Karpas-422 (cell line): Measurements from ENCODE around the gene KDM4B. TPM values are rescaled to one million over a fixed set of nuclear protein-coding genes. Genes with fewer than 3 reads are reported as not detected.

Source experiments
- DNase-seq: peaks from one replicate; pipeline ENCODE4 v3.0.0-alpha.2; 2015
- H2AFZ ChIP-seq: fragments of 200-600 bp; sonication (generic); 2 replicates; pipeline ENCODE4 v1.6.1; 2014; ENCODE audit warnings: antibody characterized with exemption, low read length, mixed read lengths
- H3K27ac ChIP-seq: fragments of 200-600 bp; sonication (generic); 2 replicates; pipeline ENCODE4 v1.5.1; 2014; ENCODE audit warnings: mild to moderate bottlenecking, low read length, moderate library complexity
- H3K27me3 ChIP-seq: fragments of 200-600 bp; sonication (generic); 2 replicates; pipeline ENCODE4 v1.6.1; 2014; ENCODE audit warnings: low read length, mixed read lengths
- H3K36me3 ChIP-seq: fragments of 200-600 bp; sonication (generic); 2 replicates; pipeline ENCODE4 v1.6.1; 2014; ENCODE audit warnings: low read length, mixed read lengths; ENCODE audit not compliant: insufficient read depth
- H3K4me1 ChIP-seq: fragments of 200-600 bp; sonication (generic); 2 replicates; pipeline ENCODE4 v1.6.1; 2014; ENCODE audit warnings: mild to moderate bottlenecking, low read length, mixed read lengths
- H3K4me2 ChIP-seq: fragments of 200-600 bp; sonication (generic); 2 replicates; pipeline ENCODE4 v1.6.1; 2014; ENCODE audit warnings: low read length, low read depth, mild to moderate bottlenecking; ENCODE audit not compliant: poor library complexity, severe bottlenecking
- H3K4me3 ChIP-seq: fragments of 200-600 bp; sonication (generic); 2 replicates; pipeline ENCODE4 v1.5.1; 2014; ENCODE audit warnings: mild to moderate bottlenecking, antibody characterized with exemption, low read length, mixed read lengths
- H3K79me2 ChIP-seq: fragments of 200-600 bp; sonication (generic); 2 replicates; pipeline ENCODE4 v1.6.1; 2014; ENCODE audit warnings: mild to moderate bottlenecking, low read length, mixed read lengths
- H3K9ac ChIP-seq: fragments of 200-600 bp; sonication (generic); 2 replicates; pipeline ENCODE4 v1.6.0; 2014; ENCODE audit warnings: low read length
- H3K9me2 ChIP-seq: fragments of 200-600 bp; sonication (generic), shearing (Covaris generic); replicated peaks from 2 replicates; pipeline ENCODE4 v1.6.0; 2014; ENCODE audit warnings: mild to moderate bottlenecking, low read length, moderate library complexity; ENCODE audit not compliant: insufficient read depth
- H3K9me3 ChIP-seq: fragments of 300-700, 200-600 bp; sonication (generic); 2 replicates; pipeline ENCODE4 v1.6.1; 2014; ENCODE audit warnings: low read length, mixed read lengths
- H4K20me1 ChIP-seq: fragments of 200-600 bp; sonication (generic); 2 replicates; pipeline ENCODE4 v1.6.1; 2014; ENCODE audit warnings: mild to moderate bottlenecking, antibody characterized with exemption, low read length, low read depth; ENCODE audit not compliant: insufficient read depth
- total RNA-seq: library from RNA; depleted of rRNA; stranded (reverse); fragments of >200 nt; shearing (Covaris generic); gene quantifications from 2 replicates; pipeline ENCODE4 v1.2.3, GENCODE V29; 2014; ENCODE audit warnings: low replicate concordance

KDM4B gene
- total RNA-seq, 1 experiment from 2014 or later, result 50.8 TPM

- H3K36me3 ChIP-seq, result no peaks in the 10 kb centered on the region
- no peak overlapping the region for H3K9ac ChIP-seq
- H4K20me1 ChIP-seq, result no peaks in the 10 kb centered on the region
Measured at GRCh38 chr19:5080809-5081208, 111.9 kb downstream of the KDM4B start.

GRCh38 chr19:5081443-5082161, 112.7 kb downstream of the KDM4B start:
- Histone ChIP-seq H3K9ac (no peak overlapping the region), H3K4me2 (no peak overlapping the region), H3K79me2 (no peaks in the 10 kb centered on the region), H4K20me1 (no peaks in the 10 kb centered on the region), H3K4me1 (no peaks in the 10 kb centered on the region), H3K4me3 (no peak overlapping the region), H2AFZ (no peak overlapping the region), H3K9me2 (no peaks in the 10 kb centered on the region), H3K36me3 (no peaks in the 10 kb centered on the region), H3K9me3 (no peaks in the 10 kb centered on the region), H3K27ac (no peak overlapping the region), H3K27me3 (no peaks in the 10 kb centered on the region)
- no peak for DNase-seq

More at GRCh38 chr19:5080809-5081208, 111.9 kb downstream of the KDM4B start:
- H2AFZ ChIP-seq, result no peak overlapping the region
- H3K9me3 ChIP-seq, result no peaks in the 10 kb centered on the region
- DNase-seq, result no peak
- no peak overlapping the region for H3K4me3 ChIP-seq
- H3K9me2 ChIP-seq, result no peaks in the 10 kb centered on the region
- no peaks in the 10 kb centered on the region for H3K27me3 ChIP-seq
- no peaks in the 10 kb centered on the region for H3K79me2 ChIP-seq
- H3K4me1 ChIP-seq, result no peaks in the 10 kb centered on the region
- H3K4me2 ChIP-seq, result no peak overlapping the region
- H3K27ac ChIP-seq, result no peak overlapping the region

- Histone ChIP-seq H3K4me3 (no peak overlapping the region), H4K20me1 (no peaks in the 10 kb centered on the region), H3K9ac (no peak overlapping the region), H3K36me3 (no peaks in the 10 kb centered on the region), H2AFZ (no peak overlapping the region), H3K27ac (no peak overlapping the region), H3K79me2 (no peaks in the 10 kb centered on the region), H3K9me3 (no peaks in the 10 kb centered on the region), H3K4me1 (no peaks in the 10 kb centered on the region), H3K27me3 (no peaks in the 10 kb centered on the region), H3K4me2 (no peak overlapping the region), H3K9me2 (no peaks in the 10 kb centered on the region)
- DNase-seq, result no peak
Measured at GRCh38 chr19:5083547-5083965, 114.6 kb downstream of the KDM4B start.

GRCh38 chr19:5085566-5085965, 116.7 kb downstream of the KDM4B start:
- no peak overlapping the region for H3K4me3 ChIP-seq
- no peak for DNase-seq
- H3K27me3 ChIP-seq, result no peaks in the 10 kb centered on the region
- H3K4me1 ChIP-seq, result no peaks in the 10 kb centered on the region
- no peak overlapping the region for H3K9ac ChIP-seq
- no peak overlapping the region for H2AFZ ChIP-seq
- no peaks in the 10 kb centered on the region for H3K79me2 ChIP-seq
- no peaks in the 10 kb centered on the region for H3K36me3 ChIP-seq
- H3K4me2 ChIP-seq, result no peak overlapping the region
- no peaks in the 10 kb centered on the region for H3K9me3 ChIP-seq
- no peaks in the 10 kb centered on the region for H3K9me2 ChIP-seq
- H3K27ac ChIP-seq, result no peak overlapping the region
- no peaks in the 10 kb centered on the region for H4K20me1 ChIP-seq

- H3K36me3 ChIP-seq, result no peaks in the 10 kb centered on the region
- no peak overlapping the region for H3K9ac ChIP-seq
- H3K4me3 ChIP-seq, result no peak overlapping the region
- no peak overlapping the region for H3K27ac ChIP-seq
- H3K4me2 ChIP-seq, result no peak overlapping the region
- H3K9me2 ChIP-seq, result no peaks in the 10 kb centered on the region
- no peaks in the 10 kb centered on the region for H3K4me1 ChIP-seq
- no peak overlapping the region for H2AFZ ChIP-seq
- H3K79me2 ChIP-seq, result no peaks in the 10 kb centered on the region
- H3K9me3 ChIP-seq, result no peaks in the 10 kb centered on the region
- H3K27me3 ChIP-seq, result no peaks in the 10 kb centered on the region
- no peak for DNase-seq
- H4K20me1 ChIP-seq, result no peaks in the 10 kb centered on the region
Measured at GRCh38 chr19:5086230-5086629, 117.3 kb downstream of the KDM4B start.

- no peaks in the 10 kb centered on the region for H3K79me2 ChIP-seq
- H3K4me3 ChIP-seq, result no peak overlapping the region
- H3K4me1 ChIP-seq, result no peaks in the 10 kb centered on the region
- H3K9me2 ChIP-seq, result no peaks in the 10 kb centered on the region
- no peak overlapping the region for H3K4me2 ChIP-seq
- DNase-seq, result no peak
- no peak overlapping the region for H3K9ac ChIP-seq
- no peaks in the 10 kb centered on the region for H4K20me1 ChIP-seq
- no peaks in the 10 kb centered on the region for H3K36me3 ChIP-seq
- no peaks in the 10 kb centered on the region for H3K9me3 ChIP-seq
- no peak overlapping the region for H3K27ac ChIP-seq
- no peaks in the 10 kb centered on the region for H3K27me3 ChIP-seq
- no peak overlapping the region for H2AFZ ChIP-seq
Measured at GRCh38 chr19:5086725-5087439, 118.0 kb downstream of the KDM4B start.

GRCh38 chr19:5089283-5089682, 120.4 kb downstream of the KDM4B start:
- H3K4me2 ChIP-seq, result no peak overlapping the region
- no peak overlapping the region for H2AFZ ChIP-seq
- H3K79me2 ChIP-seq, result no peaks in the 10 kb centered on the region
- H3K27ac ChIP-seq, result no peak overlapping the region
- no peak for DNase-seq
- no peaks in the 10 kb centered on the region for H3K36me3 ChIP-seq
- H3K9me3 ChIP-seq, result no peaks in the 10 kb centered on the region
- no peaks in the 10 kb centered on the region for H3K27me3 ChIP-seq
- no peak overlapping the region for H3K4me3 ChIP-seq
- no peaks in the 10 kb centered on the region for H3K9me2 ChIP-seq
- no peak overlapping the region for H3K9ac ChIP-seq
- no peaks in the 10 kb centered on the region for H3K4me1 ChIP-seq
- no peaks in the 10 kb centered on the region for H4K20me1 ChIP-seq

GRCh38 chr19:5090465-5091017, 121.6 kb downstream of the KDM4B start:
- H3K9me3 ChIP-seq, result no peaks in the 10 kb centered on the region

More at GRCh38 chr19:5090465-5091017, 121.6 kb downstream of the KDM4B start:
- Histone ChIP-seq H3K4me2 (no peak overlapping the region), H3K4me1 (no peaks in the 10 kb centered on the region), H3K9me2 (no peaks in the 10 kb centered on the region), H3K79me2 (no peaks in the 10 kb centered on the region), H4K20me1 (no peaks in the 10 kb centered on the region), H3K27ac (no peak overlapping the region), H3K36me3 (no peaks in the 10 kb centered on the region), H3K9ac (no peak overlapping the region), H3K4me3 (no peak overlapping the region), H3K27me3 (no peaks in the 10 kb centered on the region), H2AFZ (no peak overlapping the region)
- DNase-seq, result no peak
